Stimulated activated naive CD4-positive, alpha-beta T cell treated with Interleukin-2 at 50 U/mL for 16 hours (primary cell): ENCODE results near the gene FOXO6.

Source experiments
- DNase-seq: peaks from one replicate; lab custom pipeline; 2025; lab: John Stamatoyannopoulos, UW

The FOXO6 gene

GRCh38 chr1:41383094-41383852, 22.0 kb downstream of the FOXO6 start:
- DNase-seq, result peak; percentile 16

DNA sequence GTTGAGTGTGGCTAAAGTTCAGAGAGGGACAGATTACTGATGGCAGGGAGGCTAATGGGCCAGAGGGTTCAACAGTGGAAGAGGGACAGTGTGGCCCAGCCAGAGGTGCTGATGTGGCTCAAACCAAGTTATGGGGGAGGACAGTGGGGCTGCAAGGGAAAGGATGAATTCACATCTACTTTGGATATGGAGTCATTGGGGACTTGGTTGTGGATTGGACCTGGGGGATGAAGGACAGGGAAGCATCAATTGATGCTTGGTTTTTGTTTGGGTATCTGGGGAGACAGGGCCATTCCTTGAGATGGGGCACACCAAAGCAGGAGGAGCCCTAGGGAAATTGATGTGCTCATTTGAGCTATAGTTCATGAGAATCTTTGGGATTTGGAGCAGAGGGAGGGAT, 23.3 kb downstream of the FOXO6 start:
- no peak for DNase-seq

- DNase-seq, result no peak
These were observed 24.4 kb downstream of the FOXO6 start for GRCh38 chr1:41385398-41386195.

DNA sequence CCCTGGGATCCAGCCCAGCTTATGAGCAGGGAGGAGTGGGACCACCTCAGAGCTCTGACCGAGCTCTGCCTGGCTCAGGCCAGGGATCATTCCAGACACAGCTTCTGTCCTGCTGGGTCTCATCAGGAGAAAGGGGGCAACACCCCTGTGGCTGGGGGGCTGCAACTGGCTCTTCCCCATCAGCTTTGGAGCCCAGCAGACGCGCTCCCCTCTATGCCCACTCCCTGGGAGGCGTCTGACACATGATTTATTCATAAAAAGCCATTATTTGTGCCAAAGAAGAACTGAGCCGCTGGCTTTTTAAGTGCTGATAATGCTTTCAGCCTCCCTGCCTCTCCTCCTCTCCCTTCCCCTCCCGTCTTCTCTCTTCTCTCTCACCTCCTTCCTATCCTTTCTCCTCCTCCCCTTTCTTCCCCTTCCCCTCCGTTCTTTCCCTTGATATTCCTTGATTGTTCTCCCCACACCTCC, 25.0 kb downstream of the FOXO6 start:
- no peak for DNase-seq

DNA sequence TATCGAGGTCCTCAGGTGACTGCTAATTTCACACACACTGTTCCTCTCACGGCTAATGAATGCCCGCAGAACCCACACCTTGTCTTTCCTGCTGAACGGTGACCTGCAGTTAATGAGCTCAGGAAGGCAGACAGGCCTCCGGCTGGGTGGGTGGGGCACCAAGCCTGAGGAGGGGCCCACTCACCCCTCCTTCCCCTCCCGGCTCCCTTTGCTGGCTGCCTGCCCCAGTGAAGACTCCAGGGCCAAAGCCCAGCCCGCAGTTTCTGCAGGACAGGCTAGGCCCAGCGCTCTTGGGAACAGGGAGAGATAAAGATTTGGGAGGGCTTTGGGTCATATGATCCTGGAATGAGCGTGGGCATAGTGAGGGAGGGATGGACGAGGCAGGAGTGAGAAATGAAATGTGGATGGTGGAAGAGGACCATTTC, 26.4 kb downstream of the FOXO6 start:
- no peak for DNase-seq

DNA sequence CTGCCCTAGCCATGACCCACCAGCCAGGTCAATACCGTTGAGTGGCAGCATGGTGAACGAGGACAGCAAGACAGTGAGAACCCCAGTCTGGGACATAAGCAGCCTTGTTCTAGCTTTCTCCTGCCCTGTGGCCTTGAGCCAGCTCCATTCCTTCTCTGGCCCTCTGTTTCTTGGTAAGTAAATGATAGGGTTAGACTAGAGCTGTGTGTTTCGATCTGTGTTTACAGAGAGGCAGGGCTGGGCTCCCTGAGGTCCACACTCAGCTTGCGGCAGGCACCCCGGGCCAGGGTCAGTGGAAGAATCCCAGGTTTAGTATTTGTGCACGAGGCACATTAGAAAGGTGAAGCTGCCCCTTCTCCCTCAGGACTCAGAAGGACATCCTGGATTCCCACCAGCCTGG, 27.3 kb downstream of the FOXO6 start:
- DNase-seq, result no peak

DNA sequence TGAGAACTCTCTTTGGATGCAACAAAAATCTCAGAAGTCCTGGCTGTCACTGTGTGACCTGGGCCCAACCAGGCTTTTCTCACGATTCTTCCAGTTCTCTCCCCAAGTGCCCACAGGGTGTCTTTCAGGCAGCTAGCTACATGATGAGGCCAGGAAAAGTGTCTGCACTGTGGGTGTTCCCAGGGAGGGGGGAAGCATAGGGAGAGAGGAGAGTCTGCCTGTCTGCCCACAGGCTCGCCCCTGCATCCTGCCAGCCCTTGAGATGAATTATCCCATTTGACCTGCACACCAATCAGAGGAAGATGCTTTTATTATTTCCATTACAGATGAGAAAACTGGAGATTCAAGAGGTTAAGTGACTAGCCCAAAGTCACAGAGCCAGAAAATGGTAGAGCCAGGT, 27.8 kb downstream of the FOXO6 start:
- no peak for DNase-seq

DNA sequence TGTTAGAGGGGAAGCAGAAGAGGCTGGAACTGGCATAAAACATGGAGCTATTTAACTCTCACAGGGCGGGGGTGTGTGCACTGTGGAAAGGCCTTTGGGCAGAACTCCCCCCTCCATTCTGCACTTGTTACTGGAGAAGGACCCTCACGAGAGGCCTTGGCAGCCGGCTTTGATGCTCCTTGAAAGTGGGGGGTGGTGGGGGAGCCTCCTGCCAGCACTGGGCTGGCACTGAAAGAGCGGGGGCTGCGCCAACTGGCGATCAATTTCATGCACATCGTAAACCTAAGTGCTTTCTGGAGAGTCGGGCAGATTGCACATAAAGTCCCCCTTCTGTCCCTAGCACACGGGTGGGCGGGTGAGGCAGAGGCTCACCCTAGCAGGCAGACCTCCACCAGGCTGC, 28.9 kb downstream of the FOXO6 start:
- DNase-seq, result no peak

DNA sequence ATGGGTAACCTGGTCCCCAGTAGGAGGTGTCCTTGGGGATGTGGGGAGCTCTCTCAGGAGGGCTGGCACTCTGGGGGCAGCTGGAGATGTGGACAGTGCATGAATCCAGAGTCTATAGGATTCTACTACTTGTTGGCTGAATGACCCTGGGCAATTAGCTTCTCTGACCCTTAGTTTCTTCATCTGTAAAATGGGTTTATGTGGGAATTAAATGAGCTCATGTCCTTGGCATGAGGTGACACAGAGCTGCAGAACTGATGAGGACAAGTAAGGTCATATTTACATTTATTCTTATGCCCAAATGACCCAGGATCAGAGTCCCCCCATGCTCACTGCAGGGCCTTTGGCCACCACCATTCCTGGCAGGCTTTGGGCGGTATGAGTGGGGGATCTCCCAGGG, 29.3 kb downstream of the FOXO6 start:
- DNase-seq, result no peak

DNA sequence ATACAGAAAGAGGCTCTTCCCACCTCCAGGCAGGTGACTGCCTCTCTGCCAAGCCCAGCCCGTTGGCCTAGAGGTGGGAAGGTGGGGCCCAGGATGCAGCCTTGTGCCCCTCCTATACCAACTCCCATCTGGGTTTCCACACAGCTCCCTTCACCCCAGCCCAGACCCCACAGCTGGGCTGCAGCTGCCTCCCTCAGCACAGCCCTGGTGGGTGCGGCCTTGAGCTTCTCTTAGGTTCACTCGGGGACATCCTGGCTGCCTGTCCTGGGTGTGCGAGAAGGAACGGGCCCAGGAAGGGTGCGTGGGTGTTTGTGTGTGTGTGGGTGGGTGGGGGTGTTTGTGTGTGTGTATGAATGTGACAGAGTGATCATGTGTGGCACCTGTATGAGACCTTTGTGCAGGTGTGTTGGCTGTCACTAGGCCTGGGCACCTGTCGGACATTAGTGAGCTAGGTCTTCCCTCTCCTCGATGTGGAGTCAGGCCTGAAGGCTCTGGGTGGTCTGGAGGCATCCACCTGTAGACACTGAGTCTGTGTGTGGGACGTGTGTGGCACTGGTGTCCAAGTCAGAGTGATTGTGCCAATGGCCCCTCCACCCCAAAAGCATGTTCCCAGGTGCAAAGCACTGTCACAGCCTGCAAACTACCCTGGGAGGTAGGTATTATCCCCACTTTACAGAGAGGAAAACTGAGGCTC, 30.7 kb downstream of the FOXO6 start:
- no peak for DNase-seq

GRCh38 chr1:41392528-41392924, 31.3 kb downstream of the FOXO6 start:
- no peak for DNase-seq

DNA sequence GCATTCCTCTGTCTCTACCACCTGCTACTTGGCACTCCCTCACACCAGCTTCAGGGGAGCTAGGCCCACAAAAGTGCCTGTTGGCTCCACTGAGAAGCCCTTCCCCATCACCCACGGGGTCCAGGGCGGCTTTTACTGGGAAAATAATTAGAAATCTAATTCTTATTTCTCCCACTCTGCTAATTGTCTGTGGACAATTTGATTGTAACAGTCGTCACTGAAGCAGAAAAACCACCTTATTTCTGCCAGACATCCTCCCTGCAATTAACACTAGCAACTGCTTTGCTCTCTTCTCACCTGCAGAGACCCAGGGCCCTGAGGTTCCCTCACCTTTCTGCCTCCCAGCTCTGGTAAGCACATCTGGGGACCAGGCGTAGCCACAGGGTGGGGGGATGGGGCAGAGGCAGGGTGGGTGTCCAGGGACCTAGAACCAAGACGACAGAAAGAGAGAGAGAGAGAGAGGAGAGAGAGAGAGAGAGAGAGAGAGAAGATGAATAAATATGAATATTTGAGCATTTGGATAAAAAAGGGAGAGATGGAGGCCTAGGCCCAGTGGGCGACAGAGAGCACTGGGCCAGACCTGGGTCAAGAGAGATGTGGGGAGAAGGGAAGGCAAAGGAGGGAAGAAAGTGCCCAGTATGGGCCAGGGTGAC, 32.6 kb downstream of the FOXO6 start:
- DNase-seq, result no peak

GRCh38 chr1:41394369-41394744, 33.1 kb downstream of the FOXO6 start:
- no peak for DNase-seq

- no peak for DNase-seq
These were observed 34.0 kb downstream of the FOXO6 start for GRCh38 chr1:41394959-41395956.

DNA sequence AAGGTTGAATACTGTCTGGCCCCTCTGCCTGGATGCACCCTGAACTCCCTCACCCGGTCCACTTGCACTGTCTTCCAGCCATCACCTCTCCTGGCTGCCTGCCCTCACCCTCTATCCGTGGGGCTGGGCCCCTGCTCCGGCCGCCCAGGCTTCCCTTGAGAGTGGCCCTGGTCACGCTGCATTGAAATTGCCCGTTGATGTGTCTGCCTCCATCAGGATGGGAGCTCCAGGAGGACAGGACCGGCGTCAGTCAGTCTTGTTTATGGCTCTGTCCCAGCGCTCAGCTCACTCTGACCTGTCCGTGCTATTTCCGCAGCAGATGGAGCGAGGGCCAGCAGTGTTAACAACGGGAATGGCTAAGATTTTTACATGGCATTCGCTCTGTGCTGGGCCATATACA, 34.9 kb downstream of the FOXO6 start:
- no peak for DNase-seq

DNA sequence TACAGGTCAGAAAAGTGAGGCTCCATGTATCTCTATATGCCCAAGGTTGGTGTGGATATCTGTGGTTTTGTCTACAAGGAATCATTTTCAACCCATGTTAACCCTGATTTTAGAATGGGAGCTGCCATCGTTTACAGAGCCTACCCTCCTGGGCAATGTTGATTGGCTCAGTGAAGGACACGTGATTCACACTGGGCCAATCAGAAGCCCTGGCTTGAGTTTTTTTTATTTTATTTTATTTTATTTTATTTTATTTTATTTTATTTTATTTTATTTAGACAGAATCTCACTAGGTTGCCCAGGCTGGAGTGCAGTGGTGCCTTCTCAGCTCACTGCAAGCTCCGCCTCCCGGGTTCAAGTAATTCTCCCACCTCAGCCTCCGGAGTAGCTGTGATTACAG, 35.8 kb downstream of the FOXO6 start:
- DNase-seq, result no peak

GRCh38 chr1:41397753-41398330, 36.6 kb downstream of the FOXO6 start:
- no peak for DNase-seq

DNA sequence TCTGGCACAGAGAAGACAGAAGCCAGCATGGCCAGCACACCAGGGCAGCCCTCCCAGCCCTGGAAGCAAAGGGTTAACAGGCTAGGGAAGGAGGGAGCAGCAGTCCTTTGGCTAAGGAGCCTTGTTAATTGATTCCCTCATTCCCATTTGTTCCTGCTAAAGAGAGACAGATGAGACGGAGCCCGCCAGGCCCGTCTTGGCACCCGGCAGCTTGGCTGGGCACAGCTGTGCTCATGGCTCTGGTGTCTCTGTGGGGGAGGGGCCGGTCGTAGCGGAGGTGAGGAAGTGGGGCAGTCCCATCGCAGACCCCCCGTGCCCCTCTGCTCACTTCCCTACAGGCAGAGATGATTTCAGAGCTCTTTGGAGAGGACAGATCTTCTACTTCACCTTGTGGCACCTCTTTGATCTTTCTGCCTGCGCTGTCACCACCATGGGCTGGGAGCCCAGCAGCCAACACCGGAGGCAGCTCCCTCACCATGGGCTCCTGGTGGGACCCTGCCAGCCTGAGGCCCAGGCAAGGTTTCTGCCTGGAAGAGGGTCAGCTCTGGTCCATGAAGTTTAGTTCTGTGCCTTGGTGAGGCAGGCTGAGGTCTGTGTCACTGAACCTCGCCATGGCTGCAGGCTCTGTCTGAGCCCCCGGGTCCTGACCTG, 38.0 kb downstream of the FOXO6 start:
- no peak for DNase-seq

GRCh38 chr1:41400225-41400624, 39.0 kb downstream of the FOXO6 start:
- DNase-seq, result no peak

GRCh38 chr1:41401899-41402298, 40.7 kb downstream of the FOXO6 start:
- no peak for DNase-seq
